Hepatocyte (in vitro differentiated cells): ENCODE measurements around the gene DNAH7. TPM values are rescaled to one million over a fixed set of nuclear protein-coding genes. Genes with fewer than 3 reads are reported as not detected.

ENCODE experiments used
- DNase-seq: peaks from one replicate; pipeline ENCODE4 v3.0.0-alpha.2; 2016; ENCODE audit warnings: low spot score
- H2AFZ ChIP-seq: fragments of 200-600 bp; sonication (generic); 2 replicates; pipeline ENCODE4 v1.6.0; 2016; ENCODE audit warnings: antibody characterized with exemption, mild to moderate bottlenecking
- H3K27ac ChIP-seq: fragments of 200-600 bp; sonication (generic); 2 replicates; pipeline ENCODE4 v1.5.1; 2016; ENCODE audit warnings: mild to moderate bottlenecking
- H3K27me3 ChIP-seq: fragments of 200-600 bp; sonication (generic); 2 replicates; pipeline ENCODE4 v1.6.1; 2016
- H3K36me3 ChIP-seq: fragments of 200-600 bp; sonication (generic); replicated peaks from 2 replicates; pipeline ENCODE4 v1.5.1; 2016; ENCODE audit warnings: low read depth; ENCODE audit not compliant: insufficient read depth
- H3K4me1 ChIP-seq: fragments of 200-600 bp; sonication (generic); 2 replicates; pipeline ENCODE4 v1.5.1; 2016; ENCODE audit warnings: mild to moderate bottlenecking, moderate library complexity; ENCODE audit not compliant: insufficient read depth
- H3K4me2 ChIP-seq: fragments of 200-600 bp; sonication (generic); 2 replicates; pipeline ENCODE4 v1.6.0; 2016
- H3K4me3 ChIP-seq: fragments of 200-600 bp; sonication (generic); 2 replicates; pipeline ENCODE4 v1.5.1; 2016; ENCODE audit warnings: mild to moderate bottlenecking
- H3K79me2 ChIP-seq: fragments of 200-600 bp; sonication (generic); 2 replicates; pipeline ENCODE4 v1.6.0; 2017; ENCODE audit warnings: mild to moderate bottlenecking
- H3K9me2 ChIP-seq: fragments of 200-600 bp; sonication (generic); replicated peaks from 2 replicates; pipeline ENCODE4 v1.6.0; 2017; ENCODE audit warnings: mild to moderate bottlenecking; ENCODE audit not compliant: insufficient read depth
- H3K9me3 ChIP-seq: fragments of 200-600 bp; sonication (generic); 2 replicates; pipeline ENCODE4 v1.5.1; 2016; ENCODE audit warnings: low read depth, mild to moderate bottlenecking
- H4K20me1 ChIP-seq: fragments of 200-600 bp; sonication (generic); 2 replicates; pipeline ENCODE4 v1.6.0; 2016; ENCODE audit warnings: mild to moderate bottlenecking; ENCODE audit not compliant: insufficient read depth, poor library complexity, severe bottlenecking
- EZH2 ChIP-seq: fragments of 200-600 bp; sonication (generic); IDR thresholded peaks from 2 replicates; pipeline ENCODE4 v1.6.1; 2016; ENCODE audit warnings: antibody characterized with exemption, mild to moderate bottlenecking, borderline replicate concordance
- EZH2phosphoT487 ChIP-seq: fragments of 200-600 bp; sonication (generic); IDR thresholded peaks from one replicate; pipeline ENCODE4 v1.6.1; 2018; ENCODE audit warnings: antibody characterized with exemption, mild to moderate bottlenecking, low read depth, moderate library complexity; ENCODE audit not compliant: unreplicated experiment, severe bottlenecking
- WGBS: methylation state at CpG from one replicate; pipeline ENCODE4 v1.1.6; 2016; ENCODE audit warnings: low lambda C conversion rate; ENCODE audit errors: missing lambda C conversion rate; 5-methylcytosine and 5-hydroxymethylcytosine counted together
- polyA plus RNA-seq: library from polyadenylated mRNA; unstranded; fragments of >200 nt; fragmentation: Nextera tagmentation; extraction: Ambion mirVana; gene quantifications from 2 replicates; pipeline ENCODE4 v1.2.1, GENCODE V29; 2016
- total RNA-seq: library from RNA; depleted of rRNA; stranded (reverse); fragments of >200 nt; gene quantifications from 2 replicates; pipeline ENCODE4 v1.2.3, GENCODE V29; 2014
- TF ChIP-seq, protein P1 (sequence below): fragments of 200-600 bp; sonication (generic); IDR thresholded peaks from 2 replicates; pipeline ENCODE4 v1.5.1; 2016; ENCODE audit warnings: antibody characterized with exemption, mild to moderate bottlenecking; ENCODE audit not compliant: poor library complexity

Gene DNAH7
- total and polyA plus RNA-seq, 2 experiments from 2014 or later, result 0.29 to 1.2 TPM

DNA sequence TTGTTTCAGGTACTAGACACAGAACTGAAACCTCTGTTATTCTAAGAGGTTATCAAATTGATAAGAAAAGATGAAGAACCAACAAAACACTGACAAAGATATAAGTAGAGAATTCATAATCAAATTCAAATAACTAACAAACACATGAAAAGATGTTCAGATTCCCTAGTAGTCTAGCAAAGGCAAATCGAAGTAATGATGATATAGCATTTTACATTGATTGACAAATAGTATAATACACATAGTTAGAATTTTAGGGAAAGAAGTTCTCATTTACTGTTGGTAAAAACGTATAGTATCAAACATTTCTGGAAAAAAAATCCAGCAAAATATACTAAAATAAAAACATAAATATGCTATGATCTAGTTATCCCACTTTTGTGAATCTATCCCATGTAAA is 50.6 kb downstream of the DNAH7 start:
- H3K4me2 ChIP-seq, result no peak overlapping the region
- H3K27me3 ChIP-seq, result no peaks in the 10 kb centered on the region
- H3K36me3 ChIP-seq, result no peaks in the 10 kb centered on the region
- WGBS, result 73% methylated on average over 2 of the region's 2 CpGs
- no peak overlapping the region for H3K4me3 ChIP-seq
- no peaks in the 10 kb centered on the region for H3K4me1 ChIP-seq
- no peaks in the 10 kb centered on the region for H3K9me3 ChIP-seq
- no peak overlapping the region for H2AFZ ChIP-seq
- H3K27ac ChIP-seq, result no peak overlapping the region
- DNase-seq, result no peak
- TF ChIP-seq EZH2phosphoT487, result no peak
- TF ChIP-seq, protein P1, sequence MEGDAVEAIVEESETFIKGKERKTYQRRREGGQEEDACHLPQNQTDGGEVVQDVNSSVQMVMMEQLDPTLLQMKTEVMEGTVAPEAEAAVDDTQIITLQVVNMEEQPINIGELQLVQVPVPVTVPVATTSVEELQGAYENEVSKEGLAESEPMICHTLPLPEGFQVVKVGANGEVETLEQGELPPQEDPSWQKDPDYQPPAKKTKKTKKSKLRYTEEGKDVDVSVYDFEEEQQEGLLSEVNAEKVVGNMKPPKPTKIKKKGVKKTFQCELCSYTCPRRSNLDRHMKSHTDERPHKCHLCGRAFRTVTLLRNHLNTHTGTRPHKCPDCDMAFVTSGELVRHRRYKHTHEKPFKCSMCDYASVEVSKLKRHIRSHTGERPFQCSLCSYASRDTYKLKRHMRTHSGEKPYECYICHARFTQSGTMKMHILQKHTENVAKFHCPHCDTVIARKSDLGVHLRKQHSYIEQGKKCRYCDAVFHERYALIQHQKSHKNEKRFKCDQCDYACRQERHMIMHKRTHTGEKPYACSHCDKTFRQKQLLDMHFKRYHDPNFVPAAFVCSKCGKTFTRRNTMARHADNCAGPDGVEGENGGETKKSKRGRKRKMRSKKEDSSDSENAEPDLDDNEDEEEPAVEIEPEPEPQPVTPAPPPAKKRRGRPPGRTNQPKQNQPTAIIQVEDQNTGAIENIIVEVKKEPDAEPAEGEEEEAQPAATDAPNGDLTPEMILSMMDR, result no peak
- no peak for TF ChIP-seq EZH2
- no peaks in the 10 kb centered on the region for H3K9me2 ChIP-seq
- no peaks in the 10 kb centered on the region for H4K20me1 ChIP-seq
- H3K79me2 ChIP-seq, result no peaks in the 10 kb centered on the region

DNA sequence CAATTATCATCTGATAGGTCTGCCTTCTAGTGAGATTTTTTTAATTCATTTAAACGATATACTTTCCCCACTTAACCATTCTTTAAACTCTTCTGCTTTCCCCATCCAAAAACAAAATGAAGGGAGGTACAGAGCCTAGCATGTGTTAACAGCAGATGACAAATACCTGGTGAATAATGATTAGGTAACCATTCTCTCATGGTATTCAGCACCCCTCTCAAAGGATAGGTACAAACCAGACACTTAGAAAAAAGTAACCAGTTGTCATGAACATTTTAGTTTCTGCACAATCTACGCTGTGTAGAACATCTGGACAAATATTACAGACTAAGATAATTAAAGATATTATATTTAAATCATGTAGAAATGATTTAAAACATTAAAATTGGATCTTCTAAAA is 56.3 kb downstream of the DNAH7 start:
- H3K4me2 ChIP-seq, result no peak overlapping the region
- no peak overlapping the region for H3K4me3 ChIP-seq
- H3K27me3 ChIP-seq, result no peaks in the 10 kb centered on the region
- H3K9me2 ChIP-seq, result no peaks in the 10 kb centered on the region
- H3K4me1 ChIP-seq, result no peaks in the 10 kb centered on the region
- no peaks in the 10 kb centered on the region for H3K9me3 ChIP-seq
- H3K36me3 ChIP-seq, result no peaks in the 10 kb centered on the region
- H3K79me2 ChIP-seq, result no peaks in the 10 kb centered on the region
- TF ChIP-seq EZH2 (no peak), EZH2phosphoT487 (no peak)
- TF ChIP-seq, protein P1, result no peak
- H3K27ac ChIP-seq, result no peak overlapping the region
- no peaks in the 10 kb centered on the region for H4K20me1 ChIP-seq
- DNase-seq, result no peak
- 80% methylated on average over 2 of the region's 2 CpGs for WGBS
- no peak overlapping the region for H2AFZ ChIP-seq

DNA sequence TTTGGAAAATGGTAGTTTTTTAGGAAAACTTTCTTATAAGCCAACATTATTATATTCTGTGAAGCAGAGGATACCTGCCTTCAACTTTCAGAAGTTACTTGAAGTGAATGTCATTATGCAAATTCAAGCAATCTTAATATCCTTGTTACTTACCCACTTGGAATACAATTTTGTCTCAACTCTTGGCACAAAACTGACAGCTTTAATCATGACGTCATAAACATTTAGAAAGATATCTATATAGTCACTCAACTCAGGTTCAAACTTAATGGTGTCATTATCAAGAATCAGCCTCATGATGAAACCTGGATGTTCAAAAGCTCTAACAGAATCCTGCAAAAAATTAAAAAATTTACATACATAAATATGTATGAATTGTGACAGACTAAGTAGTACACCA is 68.1 kb downstream of the DNAH7 start:
- Histone ChIP-seq H3K9me2 (no peaks in the 10 kb centered on the region), H3K4me1 (no peaks in the 10 kb centered on the region), H2AFZ (no peak overlapping the region), H3K4me2 (no peak overlapping the region), H3K27me3 (no peaks in the 10 kb centered on the region), H4K20me1 (no peaks in the 10 kb centered on the region), H3K9me3 (no peaks in the 10 kb centered on the region), H3K27ac (no peak overlapping the region), H3K36me3 (no peaks in the 10 kb centered on the region), H3K4me3 (no peak overlapping the region), H3K79me2 (no peaks in the 10 kb centered on the region)
- TF ChIP-seq, protein P1, result no peak
- TF ChIP-seq EZH2phosphoT487, result no peak
- TF ChIP-seq EZH2, result no peak
- WGBS, result 86% methylated on average over 1 of the region's 1 CpG
- DNase-seq, result no peak

DNA sequence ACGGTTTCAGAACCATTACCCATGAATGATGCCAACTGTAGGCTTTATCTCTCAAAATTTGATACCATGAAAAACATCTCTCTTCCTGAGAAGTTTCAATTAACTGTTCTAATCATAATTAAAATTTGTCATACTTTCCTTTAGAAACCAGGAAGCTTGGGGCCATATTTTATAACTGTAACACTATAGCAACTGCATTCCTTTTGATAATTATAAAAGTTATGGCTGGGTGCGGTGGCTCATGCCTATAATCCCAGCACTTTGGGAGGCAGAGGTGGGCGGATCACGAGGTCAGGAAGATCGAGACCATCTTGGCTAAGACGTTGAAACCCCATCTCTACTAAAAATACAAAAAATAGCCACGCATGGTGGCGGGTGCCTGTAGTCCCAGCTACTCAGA is 70.6 kb downstream of the DNAH7 start:
- DNase-seq, result no peak
- Histone ChIP-seq H3K9me3 (no peaks in the 10 kb centered on the region), H3K4me1 (no peaks in the 10 kb centered on the region), H3K27ac (no peak overlapping the region), H3K79me2 (no peaks in the 10 kb centered on the region), H3K27me3 (no peaks in the 10 kb centered on the region), H4K20me1 (no peaks in the 10 kb centered on the region), H3K4me3 (no peak overlapping the region), H3K36me3 (no peaks in the 10 kb centered on the region), H3K9me2 (no peaks in the 10 kb centered on the region), H3K4me2 (no peak overlapping the region), H2AFZ (no peak overlapping the region)
- WGBS, result 92% methylated on average over 8 of the region's 8 CpGs
- TF ChIP-seq EZH2, result no peak
